ENCODE measurements around the gene TMEM218.

The TMEM218 gene

DNA sequence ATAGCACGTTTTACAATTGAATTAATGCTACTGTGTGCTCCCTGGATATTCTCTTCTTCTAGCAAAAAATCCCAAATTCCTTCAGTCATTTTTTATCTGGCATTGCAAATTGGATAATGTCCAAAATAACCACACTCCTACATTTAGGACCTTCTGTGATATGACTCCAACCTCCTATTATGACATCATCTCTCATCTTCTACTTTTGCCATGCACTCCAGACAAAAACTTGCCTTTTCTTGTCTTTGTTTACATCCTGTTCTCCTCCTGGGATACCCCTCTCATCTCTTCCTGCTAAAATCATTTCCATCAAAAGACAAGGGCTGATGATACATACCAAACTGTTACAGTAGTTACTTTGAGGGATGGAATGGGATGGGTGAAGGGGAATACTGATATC, 20.6 kb upstream of the TMEM218 start:
- no peak for DNase-seq (ENCODE audit: low read depth)

DNA sequence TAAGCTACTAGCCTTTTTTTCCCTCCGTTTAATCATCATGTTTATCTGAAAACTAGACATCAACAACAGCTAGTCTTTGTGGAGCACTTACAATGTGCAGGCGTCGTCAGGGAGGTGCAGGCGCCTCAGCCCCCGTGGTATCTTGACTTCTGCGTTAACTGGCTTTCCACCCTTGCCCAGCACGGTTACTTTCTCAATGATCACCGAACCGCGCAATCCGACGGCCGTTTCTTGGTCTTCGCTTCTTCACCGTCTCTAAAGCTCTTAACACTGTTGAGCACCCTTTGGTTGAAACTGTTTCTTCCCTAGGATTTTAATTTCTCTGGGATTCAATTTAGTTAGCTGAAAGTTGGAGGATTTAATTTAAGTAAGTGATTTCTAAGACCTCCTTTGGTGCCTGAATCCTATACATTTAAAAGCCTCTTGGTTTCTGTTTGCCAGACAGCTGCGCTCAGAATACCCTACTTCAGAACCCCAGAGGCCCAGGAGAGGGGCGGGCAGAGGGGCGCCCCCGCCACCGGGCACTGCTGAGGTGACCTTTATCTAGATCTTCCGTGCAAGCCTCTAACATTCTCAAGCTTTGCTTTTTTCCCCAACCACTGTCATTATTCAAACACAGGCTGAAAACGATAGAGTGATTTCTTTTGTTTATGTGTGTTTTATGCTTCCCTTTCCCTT, 18.0 kb upstream of the TMEM218 start:
- TF ChIP-seq, protein P1, sequence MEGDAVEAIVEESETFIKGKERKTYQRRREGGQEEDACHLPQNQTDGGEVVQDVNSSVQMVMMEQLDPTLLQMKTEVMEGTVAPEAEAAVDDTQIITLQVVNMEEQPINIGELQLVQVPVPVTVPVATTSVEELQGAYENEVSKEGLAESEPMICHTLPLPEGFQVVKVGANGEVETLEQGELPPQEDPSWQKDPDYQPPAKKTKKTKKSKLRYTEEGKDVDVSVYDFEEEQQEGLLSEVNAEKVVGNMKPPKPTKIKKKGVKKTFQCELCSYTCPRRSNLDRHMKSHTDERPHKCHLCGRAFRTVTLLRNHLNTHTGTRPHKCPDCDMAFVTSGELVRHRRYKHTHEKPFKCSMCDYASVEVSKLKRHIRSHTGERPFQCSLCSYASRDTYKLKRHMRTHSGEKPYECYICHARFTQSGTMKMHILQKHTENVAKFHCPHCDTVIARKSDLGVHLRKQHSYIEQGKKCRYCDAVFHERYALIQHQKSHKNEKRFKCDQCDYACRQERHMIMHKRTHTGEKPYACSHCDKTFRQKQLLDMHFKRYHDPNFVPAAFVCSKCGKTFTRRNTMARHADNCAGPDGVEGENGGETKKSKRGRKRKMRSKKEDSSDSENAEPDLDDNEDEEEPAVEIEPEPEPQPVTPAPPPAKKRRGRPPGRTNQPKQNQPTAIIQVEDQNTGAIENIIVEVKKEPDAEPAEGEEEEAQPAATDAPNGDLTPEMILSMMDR (conservative IDR thresholded peaks at IDR 0.05; ENCODE audit: low read depth, low read length), result no peak
- peak overlapping the region; percentile 19 for H3K4me3 ChIP-seq (ENCODE audit: low read length)
- DNase-seq (ENCODE audit: low read depth), result no peak

More for the DNA sequence above, 20.6 kb upstream of the TMEM218 start:
- TF ChIP-seq, protein P1 (conservative IDR thresholded peaks at IDR 0.05; ENCODE audit: low read depth, low read length), result no peak
- H3K4me3 ChIP-seq (ENCODE audit: low read length), result no peak overlapping the region

DNA sequence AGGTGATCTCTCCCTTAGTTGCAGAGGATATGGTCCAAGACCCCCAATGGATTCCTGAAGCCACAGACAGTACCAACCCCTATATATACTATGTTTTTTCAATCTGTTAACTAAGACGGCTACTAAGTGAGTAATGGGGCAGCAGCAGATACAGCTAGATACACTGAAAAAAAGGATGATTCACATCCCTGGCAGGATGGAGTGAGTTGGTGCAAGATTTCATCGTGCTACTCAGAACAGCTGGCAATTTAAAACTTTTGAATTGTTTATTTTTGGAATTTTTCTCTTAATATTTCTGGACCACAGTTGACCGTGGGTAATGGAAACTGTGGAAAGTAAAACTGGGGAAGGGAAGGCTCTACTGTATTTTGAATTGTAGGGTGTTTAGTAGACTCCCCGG, 17.0 kb upstream of the TMEM218 start:
- TF ChIP-seq, protein P1 (conservative IDR thresholded peaks at IDR 0.05; ENCODE audit: low read depth, low read length), result no peak

DNA sequence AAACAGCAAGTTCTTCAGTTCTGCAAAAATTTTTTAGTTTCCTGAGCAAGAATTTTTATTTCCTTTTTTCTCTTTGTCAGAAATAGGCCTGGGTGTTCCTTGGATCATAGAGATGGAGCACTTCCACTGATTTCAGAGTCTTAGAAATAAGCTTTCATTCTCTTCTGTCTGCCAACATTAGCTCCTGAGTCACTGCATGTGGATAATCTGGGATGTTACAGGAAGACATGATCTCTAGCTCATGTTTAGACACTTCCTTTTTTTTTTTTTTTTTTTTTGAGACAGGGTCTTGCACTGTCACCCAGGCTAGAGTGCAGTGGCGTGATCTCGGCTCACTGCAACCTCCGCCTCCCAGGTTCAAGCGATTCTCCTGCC, 13.2 kb upstream of the TMEM218 start:
- TF ChIP-seq, protein P1 (conservative IDR thresholded peaks at IDR 0.05; ENCODE audit: low read depth, low read length), result no peak
- no peak overlapping the region for H3K4me3 ChIP-seq (ENCODE audit: low read length)
- no peak for DNase-seq (ENCODE audit: low read depth)

More for the DNA sequence above, 17.0 kb upstream of the TMEM218 start:
- H3K4me3 ChIP-seq (ENCODE audit: low read length), result no peak overlapping the region
- no peak for DNase-seq (ENCODE audit: low read depth)

GRCh38 chr11:125123947-125124617, 12.7 kb upstream of the TMEM218 start:
- TF ChIP-seq, protein P1 (conservative IDR thresholded peaks at IDR 0.05; ENCODE audit: low read depth, low read length), result peak; percentile 47
- peak; percentile 2 for DNase-seq (ENCODE audit: low read depth)
- H3K4me3 ChIP-seq (ENCODE audit: low read length), result no peak overlapping the region

DNA sequence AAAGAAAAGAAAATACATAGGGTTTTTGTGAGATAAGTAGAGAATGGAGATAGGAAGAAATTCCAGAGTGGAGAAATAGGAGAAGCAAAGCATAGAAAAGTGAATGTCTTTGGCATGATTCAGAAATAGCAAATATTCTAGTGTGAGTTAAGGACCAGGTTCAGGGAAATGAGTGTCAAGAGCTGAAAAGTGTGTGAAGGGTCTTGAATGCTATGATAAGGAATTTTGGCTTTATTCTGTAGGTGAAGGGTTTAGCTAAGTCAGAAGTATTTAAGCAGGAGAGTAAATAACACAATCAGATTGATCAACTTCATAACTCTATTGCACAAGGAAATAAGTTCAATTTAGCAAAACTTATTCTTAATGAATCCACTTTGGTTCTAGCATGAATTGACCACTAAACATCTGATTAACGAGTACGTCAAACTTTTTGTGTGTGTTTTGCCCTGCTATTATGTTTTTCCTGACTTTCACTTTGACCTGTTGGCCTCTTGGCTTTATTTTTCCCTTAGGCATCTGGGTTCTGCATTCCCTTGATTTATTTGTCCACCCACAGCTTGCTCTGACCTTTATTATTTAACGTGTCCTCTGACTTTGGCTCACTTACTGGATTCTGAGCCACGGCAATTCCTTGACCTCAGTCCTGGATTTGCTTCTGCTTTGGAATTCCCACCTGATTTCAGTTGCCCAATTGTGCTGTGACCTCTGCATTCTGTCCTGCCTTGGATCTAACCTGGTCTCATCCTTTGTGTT, 11.9 kb upstream of the TMEM218 start:
- DNase-seq (ENCODE audit: low read depth), result no peak
- TF ChIP-seq, protein P1 (conservative IDR thresholded peaks at IDR 0.05; ENCODE audit: low read depth, low read length), result no peak
- no peak overlapping the region for H3K4me3 ChIP-seq (ENCODE audit: low read length)
